Ovary (tissue), 3 donors: ENCODE data around the gene PTDSS2.

Source experiments
- EP300 ChIP-seq: sonication (generic); formaldehyde crosslinking; IDR thresholded peaks from one replicate; pipeline ENCODE4 v1.6.1; 2017; ENCODE audit warnings: antibody characterized with exemption
- TF ChIP-seq, protein P1 (sequence below), 3 donors: fragments of 450-650 bp in 2 of 3; fragments of 200-600 bp in 1 of 3; IDR thresholded peaks; one replicate each; pipeline versions ENCODE4 v1.5.1 to v1.8.0; 2016 to 2022; ENCODE audit warnings: antibody characterized with exemption in 3 of 3, mild to moderate bottlenecking in 1 of 3
- donor health status: DM: no; HTN: no; CAD: no.

GRCh38 chr11:445765-446588 lies 4.1 kb upstream of the PTDSS2 start:
- TF ChIP-seq, protein P1, sequence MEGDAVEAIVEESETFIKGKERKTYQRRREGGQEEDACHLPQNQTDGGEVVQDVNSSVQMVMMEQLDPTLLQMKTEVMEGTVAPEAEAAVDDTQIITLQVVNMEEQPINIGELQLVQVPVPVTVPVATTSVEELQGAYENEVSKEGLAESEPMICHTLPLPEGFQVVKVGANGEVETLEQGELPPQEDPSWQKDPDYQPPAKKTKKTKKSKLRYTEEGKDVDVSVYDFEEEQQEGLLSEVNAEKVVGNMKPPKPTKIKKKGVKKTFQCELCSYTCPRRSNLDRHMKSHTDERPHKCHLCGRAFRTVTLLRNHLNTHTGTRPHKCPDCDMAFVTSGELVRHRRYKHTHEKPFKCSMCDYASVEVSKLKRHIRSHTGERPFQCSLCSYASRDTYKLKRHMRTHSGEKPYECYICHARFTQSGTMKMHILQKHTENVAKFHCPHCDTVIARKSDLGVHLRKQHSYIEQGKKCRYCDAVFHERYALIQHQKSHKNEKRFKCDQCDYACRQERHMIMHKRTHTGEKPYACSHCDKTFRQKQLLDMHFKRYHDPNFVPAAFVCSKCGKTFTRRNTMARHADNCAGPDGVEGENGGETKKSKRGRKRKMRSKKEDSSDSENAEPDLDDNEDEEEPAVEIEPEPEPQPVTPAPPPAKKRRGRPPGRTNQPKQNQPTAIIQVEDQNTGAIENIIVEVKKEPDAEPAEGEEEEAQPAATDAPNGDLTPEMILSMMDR (IDR thresholded peaks at IDR 0.05), result no peak
- no peak for TF ChIP-seq EP300
